HEK293T (cell line): Measurements from ENCODE around the gene UMODL1.

Source experiments
- ARNT ChIP-seq: fragments of 450-650 bp; IDR thresholded peaks from 2 replicates; pipeline ENCODE4 v1.6.1; 2017; ENCODE audit warnings: mild to moderate bottlenecking
- FOXA1 ChIP-seq: fragments of 450-650 bp; IDR thresholded peaks from 2 replicates; pipeline ENCODE4 v1.6.1; 2016; ENCODE audit warnings: mild to moderate bottlenecking
- FOXK2 ChIP-seq: fragments of 450-650 bp; IDR thresholded peaks from 2 replicates; pipeline ENCODE4 v1.6.1; 2016; ENCODE audit warnings: mild to moderate bottlenecking
- HDGF ChIP-seq: fragments of 450-650 bp; IDR thresholded peaks from 2 replicates; pipeline ENCODE4 v1.6.1; 2017; ENCODE audit warnings: antibody characterized with exemption, borderline replicate concordance
- L3MBTL2 ChIP-seq: fragments of 450-650 bp; conservative IDR thresholded peaks from 2 replicates; pipeline ENCODE4 v1.6.1; 2016; ENCODE audit warnings: mild to moderate bottlenecking
- SP1 ChIP-seq: fragments of 450-650 bp; IDR thresholded peaks from 2 replicates; pipeline ENCODE4 v1.6.1; 2017
- SUZ12 ChIP-seq: fragments of 450-650 bp; IDR thresholded peaks from 2 replicates; pipeline ENCODE4 v1.6.1; 2016; ENCODE audit warnings: mild to moderate bottlenecking
- TARDBP ChIP-seq: fragments of 450-650 bp; IDR thresholded peaks from 2 replicates; pipeline ENCODE4 v1.6.1; 2016

GRCh38 chr21:42124826-42125570, 53.9 kb downstream of the UMODL1 start:
- TF ChIP-seq HDGF (no peak), FOXA1 (no peak), ARNT (no peak), L3MBTL2 (no peak), SUZ12 (no peak), TARDBP (no peak), FOXK2 (no peak), SP1 (no peak)
